Measurements from ENCODE around the gene NRG2.

- TF ChIP-seq CTCF (IDR thresholded peaks at IDR 0.05 in 8 of 11, conservative IDR thresholded peaks at IDR 0.05 in 3 of 11) (no peak), POLR2A (IDR thresholded peaks at IDR 0.05) (no peak)
These were observed 213.6 kb downstream of the NRG2 start for GRCh38 chr5:139829471-139829870.
